Measurements from ENCODE around the gene SFRP5.

The SFRP5 gene

GRCh38 chr10:97738616-97739015, 33.2 kb downstream of the SFRP5 start:
- no peak for TF ChIP-seq CTCF (IDR thresholded peaks at IDR 0.05; ENCODE audit: low read depth, low read length, missing control alignments)
- no peak for DNase-seq (ENCODE audit: extremely low read depth, low read depth)
- peak overlapping the region; percentile 96 for H3K4me3 ChIP-seq (replicated peaks; ENCODE audit: low read depth, low read length)

- DNase-seq (ENCODE audit: extremely low read depth, low read depth) = no peak
Observed at GRCh38 chr10:97737770-97738265, 34.0 kb downstream of the SFRP5 start.

GRCh38 chr10:97736902-97737769, 34.7 kb downstream of the SFRP5 start, which contains the start of gene ZFYVE27:
TSS of gene ZFYVE27 (plus strand) at chr10:97737128. CDS start at chr10:97738478, 1,350 bp downstream.
- peak within 1 kb of the TSS; percentile 96 for H3K4me3 ChIP-seq (replicated peaks; ENCODE audit: low read depth, low read length)
- DNase-seq (ENCODE audit: extremely low read depth, low read depth) = peak; percentile 87
- TF ChIP-seq CTCF (IDR thresholded peaks at IDR 0.05; ENCODE audit: low read depth, low read length, missing control alignments) = no peak

More at GRCh38 chr10:97737770-97738265, 34.0 kb downstream of the SFRP5 start:
- no peak for TF ChIP-seq CTCF (IDR thresholded peaks at IDR 0.05; ENCODE audit: low read depth, low read length, missing control alignments)
- peak overlapping the region; percentile 96 for H3K4me3 ChIP-seq (replicated peaks; ENCODE audit: low read depth, low read length)

- DNase-seq (ENCODE audit: extremely low read depth, low read depth) = no peak
- H3K4me3 ChIP-seq (replicated peaks; ENCODE audit: low read depth, low read length) = peak overlapping the region; percentile 96
- no peak for TF ChIP-seq CTCF (IDR thresholded peaks at IDR 0.05; ENCODE audit: low read depth, low read length, missing control alignments)
Observed at GRCh38 chr10:97736403-97736901, 35.3 kb downstream of the SFRP5 start.

- TF ChIP-seq CTCF (IDR thresholded peaks at IDR 0.05; ENCODE audit: low read depth, low read length, missing control alignments) = no peak
- H3K4me3 ChIP-seq (replicated peaks; ENCODE audit: low read depth, low read length) = no peak overlapping the region
- DNase-seq (ENCODE audit: extremely low read depth, low read depth) = no peak
Observed at GRCh38 chr10:97734021-97734420, 37.8 kb downstream of the SFRP5 start.

GRCh38 chr10:97733256-97733655, 38.5 kb downstream of the SFRP5 start:
- no peak for DNase-seq (ENCODE audit: extremely low read depth, low read depth)
- no peak overlapping the region for H3K4me3 ChIP-seq (replicated peaks; ENCODE audit: low read depth, low read length)
- no peak for TF ChIP-seq CTCF (IDR thresholded peaks at IDR 0.05; ENCODE audit: low read depth, low read length, missing control alignments)
